Measurements from ENCODE around the gene MYO5B.
A peak's percentile ranks its signal among the peaks of the same experiment; 100 is the strongest.

Gene MYO5B

GRCh38 chr18:49817947-49818346, 377.0 kb downstream of the MYO5B start:
- TF ChIP-seq, protein P1, sequence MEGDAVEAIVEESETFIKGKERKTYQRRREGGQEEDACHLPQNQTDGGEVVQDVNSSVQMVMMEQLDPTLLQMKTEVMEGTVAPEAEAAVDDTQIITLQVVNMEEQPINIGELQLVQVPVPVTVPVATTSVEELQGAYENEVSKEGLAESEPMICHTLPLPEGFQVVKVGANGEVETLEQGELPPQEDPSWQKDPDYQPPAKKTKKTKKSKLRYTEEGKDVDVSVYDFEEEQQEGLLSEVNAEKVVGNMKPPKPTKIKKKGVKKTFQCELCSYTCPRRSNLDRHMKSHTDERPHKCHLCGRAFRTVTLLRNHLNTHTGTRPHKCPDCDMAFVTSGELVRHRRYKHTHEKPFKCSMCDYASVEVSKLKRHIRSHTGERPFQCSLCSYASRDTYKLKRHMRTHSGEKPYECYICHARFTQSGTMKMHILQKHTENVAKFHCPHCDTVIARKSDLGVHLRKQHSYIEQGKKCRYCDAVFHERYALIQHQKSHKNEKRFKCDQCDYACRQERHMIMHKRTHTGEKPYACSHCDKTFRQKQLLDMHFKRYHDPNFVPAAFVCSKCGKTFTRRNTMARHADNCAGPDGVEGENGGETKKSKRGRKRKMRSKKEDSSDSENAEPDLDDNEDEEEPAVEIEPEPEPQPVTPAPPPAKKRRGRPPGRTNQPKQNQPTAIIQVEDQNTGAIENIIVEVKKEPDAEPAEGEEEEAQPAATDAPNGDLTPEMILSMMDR (IDR thresholded peaks at IDR 0.05; ENCODE audit: low read depth, low read length): no peak
- H3K4me3 ChIP-seq (ENCODE audit: low read depth, low read length): no peak overlapping the region

DNA sequence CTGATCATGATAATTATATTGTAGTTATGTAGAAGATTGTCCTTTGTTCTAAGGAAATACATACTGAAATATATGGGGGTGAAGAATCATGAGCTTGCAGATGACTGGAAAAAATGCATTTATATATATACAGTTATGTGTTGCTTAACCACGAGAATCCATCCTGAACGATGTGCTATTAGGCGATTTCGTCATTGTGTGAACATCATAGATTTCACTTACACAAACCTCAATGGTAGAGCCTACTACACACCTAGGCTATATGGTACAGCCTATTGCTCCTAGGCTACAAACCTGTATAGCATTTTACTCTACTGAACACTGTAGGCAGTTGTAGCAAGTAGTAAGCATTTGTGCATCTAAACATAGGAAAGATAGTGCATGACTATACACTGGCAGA, 379.0 kb downstream of the MYO5B start:
- TF ChIP-seq, protein P1 (IDR thresholded peaks at IDR 0.05; ENCODE audit: low read depth, low read length): no peak
- no peak overlapping the region for H3K4me3 ChIP-seq (ENCODE audit: low read depth, low read length)

DNA sequence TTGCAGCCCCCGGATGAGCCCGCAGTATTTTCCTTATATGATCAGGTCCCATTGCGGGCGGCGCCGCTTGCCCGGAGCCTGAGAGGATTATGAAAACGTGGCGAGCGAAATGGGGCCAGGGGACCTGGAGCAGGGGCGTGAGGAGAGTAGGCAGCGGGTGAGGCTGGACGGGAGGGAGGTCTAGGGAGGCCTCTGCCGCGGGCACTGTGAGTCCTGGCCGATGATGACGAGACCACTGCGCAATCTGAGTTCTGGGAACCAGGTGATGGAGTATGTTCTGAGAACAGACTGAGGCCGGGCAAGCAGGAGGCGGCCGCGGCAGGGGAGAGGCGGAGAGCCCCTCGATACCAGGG, 380.8 kb downstream of the MYO5B start:
- peak overlapping the region; percentile 71 for H3K4me3 ChIP-seq (ENCODE audit: low read depth, low read length)
- TF ChIP-seq, protein P1 (IDR thresholded peaks at IDR 0.05; ENCODE audit: low read depth, low read length): no peak

DNA sequence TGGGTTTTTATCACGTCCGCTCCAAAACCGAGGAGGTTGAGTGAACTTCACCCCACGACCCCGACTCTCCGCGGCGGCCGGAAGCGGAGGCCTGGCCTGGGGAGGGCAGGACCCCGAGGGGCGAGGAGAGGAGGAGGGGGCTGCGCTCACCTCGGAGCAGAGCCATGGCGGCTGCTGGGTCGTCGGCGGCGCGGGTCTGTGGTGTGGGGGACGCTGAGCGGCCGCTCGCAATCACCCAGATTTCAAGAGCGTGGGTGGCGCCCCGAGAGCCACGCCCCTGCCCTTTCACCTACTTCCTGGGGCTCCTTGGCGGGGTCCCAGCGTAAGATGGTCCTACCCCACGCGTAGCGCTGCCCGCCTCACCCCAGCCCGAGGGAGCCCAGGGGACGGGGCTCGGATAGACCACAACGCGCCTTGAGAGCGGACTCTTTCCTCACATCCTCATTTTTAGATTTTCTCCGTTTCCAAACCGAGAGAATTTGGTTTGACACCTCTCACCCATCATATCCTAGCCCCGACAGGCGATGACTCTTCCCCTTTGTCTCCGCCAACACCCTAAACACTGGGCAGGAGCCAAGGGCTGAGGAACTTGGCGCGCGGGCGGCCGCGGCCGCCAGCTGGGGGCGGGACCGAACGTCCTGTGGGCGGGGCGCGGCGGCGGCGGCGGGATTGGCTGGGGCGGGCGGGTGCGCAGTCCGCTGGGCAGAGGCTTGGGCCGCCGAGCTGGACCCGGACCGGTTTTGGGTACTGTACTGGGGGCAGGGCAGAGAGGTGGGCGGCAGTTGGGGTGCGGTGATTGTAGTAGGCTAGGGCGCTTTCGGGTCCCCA, 381.4 kb downstream of the MYO5B start, which contains the start of gene ACAA2:
ACAA2 (minus strand) TSS at position 215 of the 828 bp plus-strand sequence; CDS start at position 166, 49 bp downstream.
- TF ChIP-seq, protein P1 (IDR thresholded peaks at IDR 0.05; ENCODE audit: low read depth, low read length): no peak
- H3K4me3 ChIP-seq (ENCODE audit: low read depth, low read length): peak within 1 kb of the TSS; percentile 71

DNA sequence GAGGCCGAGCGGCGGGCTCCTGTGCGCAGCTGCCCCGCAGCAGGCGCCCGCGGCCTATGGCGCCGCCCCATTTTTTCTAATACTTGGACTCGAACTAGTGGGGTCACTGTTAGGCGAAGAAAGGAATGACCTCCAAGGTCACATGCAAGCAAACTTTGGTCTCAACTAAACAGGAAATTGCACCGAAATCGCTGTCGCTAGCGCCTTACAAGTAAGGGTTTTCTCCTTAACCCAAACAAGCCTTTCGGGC, 382.0 kb downstream of the MYO5B start:
- TF ChIP-seq, protein P1 (IDR thresholded peaks at IDR 0.05; ENCODE audit: low read depth, low read length): no peak
- peak overlapping the region; percentile 71 for H3K4me3 ChIP-seq (ENCODE audit: low read depth, low read length)

GRCh38 chr18:49812286-49813068, 382.5 kb downstream of the MYO5B start:
- TF ChIP-seq, protein P1 (IDR thresholded peaks at IDR 0.05; ENCODE audit: low read depth, low read length): no peak
- H3K4me3 ChIP-seq (ENCODE audit: low read depth, low read length): peak overlapping the region; percentile 71
